SK-N-SH treated with all-trans-retinoic acid at 6 μM for 48 hours (cell line): ENCODE data around the gene ZC2HC1B.
"Not testable (repeated sequence)": the region's sequence is repeated elsewhere in the genome, so short reads cannot be mapped to it uniquely, and the experiment has no call there.

ENCODE experiments used
- ARNTL ChIP-seq: fragments of 450-650 bp; formaldehyde crosslinking; IDR thresholded peaks from 2 replicates; pipeline ENCODE4 v1.5.0; 2020; ENCODE audit warnings: low read depth, mild to moderate bottlenecking, moderate library complexity, borderline replicate concordance
- OSR1 ChIP-seq: fragments of 250-450 bp; sonication (Bioruptor Pico); IDR thresholded peaks from 2 replicates; pipeline ENCODE4 v1.8.0; 2022; ENCODE audit warnings: moderate library complexity, mild to moderate bottlenecking, inconsistent platforms
- PATZ1 ChIP-seq: fragments of 250-450 bp; sonication (Bioruptor Pico); IDR thresholded peaks from 2 replicates; pipeline ENCODE4 v1.8.0; 2020; ENCODE audit warnings: mild to moderate bottlenecking, moderate library complexity, borderline replicate concordance
- RARB ChIP-seq: fragments of 250-450 bp; sonication (Bioruptor Pico); IDR thresholded peaks from 2 replicates; pipeline ENCODE4 v1.8.0; 2021; ENCODE audit warnings: mild to moderate bottlenecking, moderate library complexity
- TCF4 ChIP-seq: fragments of 250-450 bp; sonication (Bioruptor Pico); IDR thresholded peaks from 2 replicates; pipeline ENCODE4 v1.8.0; 2021; ENCODE audit warnings: mild to moderate bottlenecking, moderate library complexity, borderline replicate concordance
- TOX ChIP-seq: fragments of 250-450 bp; sonication (Bioruptor Pico); IDR thresholded peaks from 2 replicates; pipeline ENCODE4 v1.8.0; 2021; ENCODE audit warnings: mild to moderate bottlenecking, moderate library complexity, borderline replicate concordance
- ZFP3 ChIP-seq: fragments of 250-450 bp; sonication (Bioruptor Pico); IDR thresholded peaks from 2 replicates; pipeline ENCODE4 v1.5.0; 2020; ENCODE audit warnings: mild to moderate bottlenecking, moderate library complexity
- ZFP30 ChIP-seq: fragments of 450-650 bp; formaldehyde crosslinking; IDR thresholded peaks from 2 replicates; pipeline ENCODE4 v1.5.0; 2022; ENCODE audit warnings: mild to moderate bottlenecking, moderate library complexity
- ZNF70 ChIP-seq: fragments of 450-650 bp; formaldehyde crosslinking; IDR thresholded peaks from 2 replicates; pipeline ENCODE4 v1.5.0; 2020; ENCODE audit warnings: mild to moderate bottlenecking, moderate library complexity

DNA sequence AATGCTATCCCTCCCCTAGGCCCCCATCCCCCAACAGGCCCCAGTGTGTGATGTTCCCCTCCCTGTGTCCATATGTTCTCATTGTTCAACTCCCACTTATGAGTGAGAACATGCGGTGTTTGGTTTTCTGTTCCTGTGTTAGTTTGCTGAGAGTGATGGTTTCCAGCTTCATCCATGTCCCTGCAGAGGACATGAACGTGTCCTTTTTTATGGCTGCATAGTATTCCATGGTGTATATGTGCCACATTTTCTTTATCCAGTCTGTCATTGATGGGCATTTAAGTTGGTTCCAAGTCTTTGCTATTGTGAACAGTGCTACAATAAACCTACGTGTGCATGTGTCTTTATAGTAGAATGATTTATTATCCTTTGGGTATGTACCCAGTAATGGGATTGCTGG lies 12.6 kb upstream of the ZC2HC1B start:
- TF ChIP-seq PATZ1, ZFP30, ARNTL, ZFP3, TOX, ZNF70, RARB, TCF4, OSR1 (CRISPR knock-in tag): not testable (repeated sequence)
